ENCODE data around the gene CCDC102B.

The CCDC102B gene

GRCh38 chr18:68837665-68838451 is 40.0 kb downstream of the CCDC102B start:
- Histone ChIP-seq H3K9ac (no peak overlapping the region), H3K36me3 (ENCODE audit: control insufficient read depth, insufficient read depth, low read length) (no peaks in the 10 kb centered on the region), H3K27ac (no peak overlapping the region), H3K4me2 (ENCODE audit: low read length) (no peak overlapping the region), H3K9me3 (ENCODE audit: control insufficient read depth, low read length) (no peaks in the 10 kb centered on the region), H3K79me2 (no peaks in the 10 kb centered on the region), H3K4me1 (no peaks in the 10 kb centered on the region), H3K4me3 (ENCODE audit: low read depth, low read length) (no peak overlapping the region), H2AFZ (no peak overlapping the region), H3K27me3 (ENCODE audit: control insufficient read depth, insufficient read depth, low read length) (no peaks in the 10 kb centered on the region)
- no peak for TF ChIP-seq CTCF (IDR thresholded peaks at IDR 0.05)

- no peaks in the 10 kb centered on the region for H3K27me3 ChIP-seq (ENCODE audit: control insufficient read depth, insufficient read depth, low read length)
- H3K9ac ChIP-seq, result no peak overlapping the region
- H3K27ac ChIP-seq, result no peak overlapping the region
Measured at GRCh38 chr18:68839701-68840100, 41.8 kb downstream of the CCDC102B start.

GRCh38 chr18:68840554-68841263 is 42.8 kb downstream of the CCDC102B start:
- H3K79me2 ChIP-seq, result no peaks in the 10 kb centered on the region
- H3K27me3 ChIP-seq (ENCODE audit: control insufficient read depth, insufficient read depth, low read length), result no peaks in the 10 kb centered on the region
- no peak overlapping the region for H3K9ac ChIP-seq
- H3K4me2 ChIP-seq (ENCODE audit: low read length), result no peak overlapping the region
- H3K9me3 ChIP-seq (ENCODE audit: control insufficient read depth, low read length), result no peaks in the 10 kb centered on the region
- no peaks in the 10 kb centered on the region for H3K4me1 ChIP-seq
- no peak overlapping the region for H3K27ac ChIP-seq
- no peak overlapping the region for H3K4me3 ChIP-seq (ENCODE audit: low read depth, low read length)
- no peak overlapping the region for H2AFZ ChIP-seq
- TF ChIP-seq CTCF (IDR thresholded peaks at IDR 0.05), result no peak
- H3K36me3 ChIP-seq (ENCODE audit: control insufficient read depth, insufficient read depth, low read length), result no peaks in the 10 kb centered on the region

More at GRCh38 chr18:68839701-68840100, 41.8 kb downstream of the CCDC102B start:
- Histone ChIP-seq H3K9me3 (ENCODE audit: control insufficient read depth, low read length) (no peaks in the 10 kb centered on the region), H3K4me2 (ENCODE audit: low read length) (no peak overlapping the region), H3K36me3 (ENCODE audit: control insufficient read depth, insufficient read depth, low read length) (no peaks in the 10 kb centered on the region), H3K4me1 (no peaks in the 10 kb centered on the region), H2AFZ (no peak overlapping the region), H3K79me2 (no peaks in the 10 kb centered on the region), H3K4me3 (ENCODE audit: low read depth, low read length) (no peak overlapping the region)
- no peak for TF ChIP-seq CTCF (IDR thresholded peaks at IDR 0.05)

- Histone ChIP-seq H3K36me3 (ENCODE audit: control insufficient read depth, insufficient read depth, low read length) (no peaks in the 10 kb centered on the region), H3K4me2 (ENCODE audit: low read length) (no peak overlapping the region), H2AFZ (no peak overlapping the region), H3K4me3 (ENCODE audit: low read depth, low read length) (no peak overlapping the region), H3K9ac (no peak overlapping the region), H3K79me2 (no peaks in the 10 kb centered on the region), H3K9me3 (ENCODE audit: control insufficient read depth, low read length) (no peaks in the 10 kb centered on the region), H3K27ac (no peak overlapping the region), H3K4me1 (no peaks in the 10 kb centered on the region), H3K27me3 (ENCODE audit: control insufficient read depth, insufficient read depth, low read length) (no peaks in the 10 kb centered on the region)
- no peak for TF ChIP-seq CTCF (IDR thresholded peaks at IDR 0.05)
Measured at GRCh38 chr18:68841301-68841700, 43.4 kb downstream of the CCDC102B start.

All from parathyroid adenoma (tissue), 2 donors.